Hepatocyte (in vitro differentiated cells): ENCODE measurements around the gene SLC46A1. TPM values are rescaled to one million over a fixed set of nuclear protein-coding genes. Genes with fewer than 3 reads are reported as not detected.

Experiments
- DNase-seq: peaks from one replicate; pipeline ENCODE4 v3.0.0-alpha.2; 2016; ENCODE audit warnings: low spot score
- H2AFZ ChIP-seq: fragments of 200-600 bp; sonication (generic); 2 replicates; pipeline ENCODE4 v1.6.0; 2016; ENCODE audit warnings: antibody characterized with exemption, mild to moderate bottlenecking
- H3K27ac ChIP-seq: fragments of 200-600 bp; sonication (generic); 2 replicates; pipeline ENCODE4 v1.5.1; 2016; ENCODE audit warnings: mild to moderate bottlenecking
- H3K27me3 ChIP-seq: fragments of 200-600 bp; sonication (generic); 2 replicates; pipeline ENCODE4 v1.6.1; 2016
- H3K36me3 ChIP-seq: fragments of 200-600 bp; sonication (generic); replicated peaks from 2 replicates; pipeline ENCODE4 v1.5.1; 2016; ENCODE audit warnings: low read depth; ENCODE audit not compliant: insufficient read depth
- H3K4me1 ChIP-seq: fragments of 200-600 bp; sonication (generic); 2 replicates; pipeline ENCODE4 v1.5.1; 2016; ENCODE audit warnings: mild to moderate bottlenecking, moderate library complexity; ENCODE audit not compliant: insufficient read depth
- H3K4me2 ChIP-seq: fragments of 200-600 bp; sonication (generic); 2 replicates; pipeline ENCODE4 v1.6.0; 2016
- H3K4me3 ChIP-seq: fragments of 200-600 bp; sonication (generic); 2 replicates; pipeline ENCODE4 v1.5.1; 2016; ENCODE audit warnings: mild to moderate bottlenecking
- H3K79me2 ChIP-seq: fragments of 200-600 bp; sonication (generic); 2 replicates; pipeline ENCODE4 v1.6.0; 2017; ENCODE audit warnings: mild to moderate bottlenecking
- H3K9me2 ChIP-seq: fragments of 200-600 bp; sonication (generic); replicated peaks from 2 replicates; pipeline ENCODE4 v1.6.0; 2017; ENCODE audit warnings: mild to moderate bottlenecking; ENCODE audit not compliant: insufficient read depth
- H3K9me3 ChIP-seq: fragments of 200-600 bp; sonication (generic); 2 replicates; pipeline ENCODE4 v1.5.1; 2016; ENCODE audit warnings: low read depth, mild to moderate bottlenecking
- H4K20me1 ChIP-seq: fragments of 200-600 bp; sonication (generic); 2 replicates; pipeline ENCODE4 v1.6.0; 2016; ENCODE audit warnings: mild to moderate bottlenecking; ENCODE audit not compliant: insufficient read depth, poor library complexity, severe bottlenecking
- CTCF ChIP-seq: fragments of 200-600 bp; sonication (generic); IDR thresholded peaks from 2 replicates; pipeline ENCODE4 v1.5.1; 2016; ENCODE audit warnings: antibody characterized with exemption, mild to moderate bottlenecking; ENCODE audit not compliant: poor library complexity
- EZH2 ChIP-seq: fragments of 200-600 bp; sonication (generic); IDR thresholded peaks from 2 replicates; pipeline ENCODE4 v1.6.1; 2016; ENCODE audit warnings: antibody characterized with exemption, mild to moderate bottlenecking, borderline replicate concordance
- EZH2phosphoT487 ChIP-seq: fragments of 200-600 bp; sonication (generic); IDR thresholded peaks from one replicate; pipeline ENCODE4 v1.6.1; 2018; ENCODE audit warnings: antibody characterized with exemption, mild to moderate bottlenecking, low read depth, moderate library complexity; ENCODE audit not compliant: unreplicated experiment, severe bottlenecking
- WGBS: methylation state at CpG from one replicate; pipeline ENCODE4 v1.1.6; 2016; ENCODE audit warnings: low lambda C conversion rate; ENCODE audit errors: missing lambda C conversion rate; 5-methylcytosine and 5-hydroxymethylcytosine counted together
- polyA plus RNA-seq: library from polyadenylated mRNA; unstranded; fragments of >200 nt; fragmentation: Nextera tagmentation; extraction: Ambion mirVana; gene quantifications from 2 replicates; pipeline ENCODE4 v1.2.1, GENCODE V29; 2016
- total RNA-seq: library from RNA; depleted of rRNA; stranded (reverse); fragments of >200 nt; gene quantifications from 2 replicates; pipeline ENCODE4 v1.2.3, GENCODE V29; 2014

SLC46A1 gene
- total and polyA plus RNA-seq, 2 experiments from 2014 or later, result 43.1 to 54.5 TPM

- no peak for DNase-seq
- no peaks in the 10 kb centered on the region for H3K9me3 ChIP-seq
- peak overlapping the region; percentile 81 for H3K27ac ChIP-seq
- peaks cover 13% of the 10 kb centered on the region for H3K79me2 ChIP-seq
- peak overlapping the region; percentile 98 for H3K4me2 ChIP-seq
- no peaks in the 10 kb centered on the region for H3K9me2 ChIP-seq
- H3K27me3 ChIP-seq, result no peaks in the 10 kb centered on the region
- no peak for TF ChIP-seq EZH2
- no peak for TF ChIP-seq EZH2phosphoT487
- no peak for TF ChIP-seq CTCF
- no peak overlapping the region for H3K4me3 ChIP-seq
- no peak overlapping the region for H2AFZ ChIP-seq
- peaks cover 29% of the 10 kb centered on the region for H3K4me1 ChIP-seq
- H4K20me1 ChIP-seq, result no peaks in the 10 kb centered on the region
- H3K36me3 ChIP-seq, result no peaks in the 10 kb centered on the region
- 68% methylated on average over 2 of the region's 2 CpGs for WGBS
Observed at GRCh38 chr17:28404007-28404406, 2.0 kb downstream of the SLC46A1 start.

- Histone ChIP-seq H3K27ac (no peak overlapping the region), H3K4me3 (no peak overlapping the region), H4K20me1 (no peaks in the 10 kb centered on the region), H3K27me3 (no peaks in the 10 kb centered on the region), H3K9me3 (no peaks in the 10 kb centered on the region), H3K9me2 (no peaks in the 10 kb centered on the region), H2AFZ (no peak overlapping the region), H3K4me1 (peaks cover 33% of the 10 kb centered on the region), H3K79me2 (peaks cover 13% of the 10 kb centered on the region), H3K36me3 (no peaks in the 10 kb centered on the region), H3K4me2 (no peak overlapping the region)
- TF ChIP-seq CTCF (no peak), EZH2phosphoT487 (no peak), EZH2 (no peak)
- 93% methylated on average over 6 of the region's 6 CpGs for WGBS
- no peak for DNase-seq
Observed at GRCh38 chr17:28402844-28403243, 3.2 kb downstream of the SLC46A1 start.

- Histone ChIP-seq H3K79me2 (peaks cover 13% of the 10 kb centered on the region), H3K9me3 (no peaks in the 10 kb centered on the region), H3K36me3 (no peaks in the 10 kb centered on the region), H3K9me2 (no peaks in the 10 kb centered on the region), H3K27me3 (no peaks in the 10 kb centered on the region), H3K4me2 (no peak overlapping the region), H4K20me1 (no peaks in the 10 kb centered on the region), H2AFZ (no peak overlapping the region), H3K4me3 (no peak overlapping the region), H3K4me1 (peaks cover 27% of the 10 kb centered on the region), H3K27ac (no peak overlapping the region)
- DNase-seq, result no peak
- TF ChIP-seq EZH2phosphoT487 (no peak), EZH2 (no peak), CTCF (no peak)
- 37% methylated on average over 3 of the region's 3 CpGs for WGBS
Observed at GRCh38 chr17:28402224-28402630, 3.8 kb downstream of the SLC46A1 start.

- no peaks in the 10 kb centered on the region for H3K9me3 ChIP-seq
- DNase-seq, result no peak
- no peak overlapping the region for H3K4me2 ChIP-seq
- H3K9me2 ChIP-seq, result no peaks in the 10 kb centered on the region
- WGBS, result 99% methylated on average over 4 of the region's 4 CpGs
- no peak overlapping the region for H3K4me3 ChIP-seq
- H3K27ac ChIP-seq, result no peak overlapping the region
- H3K4me1 ChIP-seq, result peaks cover 21% of the 10 kb centered on the region
- H3K36me3 ChIP-seq, result no peaks in the 10 kb centered on the region
- TF ChIP-seq EZH2phosphoT487, result no peak
- no peak for TF ChIP-seq EZH2
- TF ChIP-seq CTCF, result no peak
- H4K20me1 ChIP-seq, result no peaks in the 10 kb centered on the region
- peaks cover 10% of the 10 kb centered on the region for H3K79me2 ChIP-seq
- H2AFZ ChIP-seq, result no peak overlapping the region
- no peaks in the 10 kb centered on the region for H3K27me3 ChIP-seq
Observed at GRCh38 chr17:28399808-28400207, 6.2 kb downstream of the SLC46A1 start.
